Ovary (tissue), 9 donors: Measurements from ENCODE around the gene MAP4. TPM values are rescaled to one million over a fixed set of nuclear protein-coding genes. Genes with fewer than 3 reads are reported as not detected.

Experiments
- DNase-seq, 5 donors: peaks; one replicate each; pipeline ENCODE4 v3.0.0-alpha.2; 2019 to 2020
- H3K27ac ChIP-seq, 2 donors: fragments of 200-600 bp; one replicate each; pipeline versions ENCODE4 v1.5.1 to v1.8.0; 2019 to 2022
- H3K27me3 ChIP-seq: fragments of 200-600 bp; one replicate; pipeline ENCODE4 v1.8.0; 2022
- H3K36me3 ChIP-seq: fragments of 200-600 bp; sonication (generic); one replicate; pipeline ENCODE4 v1.5.1; 2019
- H3K4me1 ChIP-seq: one replicate; pipeline ENCODE4 v1.8.1; 2013; ENCODE audit warnings: mild to moderate bottlenecking, moderate library complexity; ENCODE audit not compliant: insufficient read depth
- H3K4me3 ChIP-seq: fragments of 200-600 bp; sonication (generic); one replicate; pipeline ENCODE4 v1.5.1; 2017
- H3K9me3 ChIP-seq, 2 donors: fragments of 200-600 bp in 1 of 2; sonication (generic) in 1 of 2; one replicate each; pipeline versions ENCODE4 v1.5.1 to v1.8.1; 2013 to 2019; ENCODE audit warnings: mild to moderate bottlenecking in 1 of 2, moderate library complexity in 1 of 2
- CTCF ChIP-seq, 3 donors: fragments of 450-650 bp in 2 of 3; fragments of 200-600 bp in 1 of 3; IDR thresholded peaks; one replicate each; pipeline versions ENCODE4 v1.5.1 to v1.8.0; 2016 to 2022; ENCODE audit warnings: antibody characterized with exemption in 3 of 3, mild to moderate bottlenecking in 1 of 3
- EP300 ChIP-seq: sonication (generic); formaldehyde crosslinking; IDR thresholded peaks from one replicate; pipeline ENCODE4 v1.6.1; 2017; ENCODE audit warnings: antibody characterized with exemption
- POLR2A ChIP-seq: fragments of 450-650 bp; IDR thresholded peaks from one replicate; pipeline ENCODE4 v1.6.1; 2017; ENCODE audit warnings: antibody characterized with exemption, mild to moderate bottlenecking, moderate library complexity
- WGBS, 3 donors: extraction: QIAGEN DNeasy Blood & Tissue Kit in 1 of 3; methylation state at CpG; one replicate each; pipeline versions ENCODE4 v1.1.5 to v1.1.7; 2013 to 2017; 5-methylcytosine and 5-hydroxymethylcytosine counted together
- intact Hi-C, 4 donors: fragments of 100-400 bp; cut with DNase I; formaldehyde crosslinking; loops; one replicate each; pipeline versions ENCODE4 v1.11.0 to v1.15.1; 2022 to 2023
- polyA plus RNA-seq, 2 donors: library from polyadenylated mRNA; stranded (reverse); fragments of 200-250 nt in 1 of 2; fragments of 350-450 nt in 1 of 2; fragmentation: Illumina TruSeq in 1 of 2; extraction: RNeasy Lipid Tissue Mini Kit (QIAGEN cat#74804) in 1 of 2; gene quantifications; one replicate each; pipeline ENCODE4 v1.2.3, GENCODE V29; 2013 to 2014
- total RNA-seq, 7 donors: library from RNA; depleted of rRNA in 2 of 7; stranded (reverse); fragments of >200 nt in 2 of 7; fragmentation: NEBNext Ultra II Directional in 3 of 7; extraction: Animal tissue kit (Norgen Biotek cat#: 25700) in 3 of 7; gene quantifications; one replicate each; pipeline versions ENCODE4 v1.1.0 to v1.2.4, GENCODE V29; 2016 to 2023
- donor health status: DM: no; HTN: no; CAD: no; lungs with moderate emphysema.
- donor health status: DM: no; HTN: no; CAD: no.
- donor health status: Bipolar disorder and iron deficiency.
- donor health status: DM: yes; HTN: yes; CAD: no.
- donor health status: DM: no; HTN: no; CAD: no.
- donor health status: DM: yes; HTN: yes; CAD: no.

Gene MAP4
- total and polyA plus RNA-seq, 9 donors = 64.9 to 271 (median 196) TPM

- Histone ChIP-seq H3K27ac (no peak overlapping the region), H3K9me3 (no peaks in the 10 kb centered on the region), H3K36me3 (no peaks in the 10 kb centered on the region), H3K27me3 (no peaks in the 10 kb centered on the region), H3K4me1 (peaks cover 7% of the 10 kb centered on the region), H3K4me3 (no peak overlapping the region)
- intact Hi-C loops = no loop called here
- no peak for TF ChIP-seq CTCF (IDR thresholded peaks at IDR 0.05)
- TF ChIP-seq POLR2A = no peak
- no peak for TF ChIP-seq EP300
- WGBS, 3 donors = 73 to 83% (median 75%) methylated on average over 10 of the region's 10 CpGs
- no peak for DNase-seq
These were observed 11.0 kb upstream of the MAP4 start for GRCh38 chr3:48026951-48027908.

- Histone ChIP-seq H3K27me3 (no peaks in the 10 kb centered on the region), H3K4me3 (no peak overlapping the region), H3K9me3 (no peaks in the 10 kb centered on the region), H3K4me1 (peaks cover 7% of the 10 kb centered on the region), H3K27ac (no peak overlapping the region), H3K36me3 (no peaks in the 10 kb centered on the region)
- 56 to 71% (median 71%) methylated on average over 2 of the region's 2 CpGs for WGBS, 3 donors
- no peak for TF ChIP-seq EP300
- no peak for TF ChIP-seq POLR2A
- TF ChIP-seq CTCF (IDR thresholded peaks at IDR 0.05) = no peak
- no peak for DNase-seq
- intact Hi-C loops = no loop called here
These were observed 9.9 kb upstream of the MAP4 start for GRCh38 chr3:48026098-48026497.

- no peak for DNase-seq
- Histone ChIP-seq H3K9me3 (no peaks in the 10 kb centered on the region), H3K27me3 (no peaks in the 10 kb centered on the region), H3K4me1 (peaks cover 9% of the 10 kb centered on the region), H3K36me3 (no peaks in the 10 kb centered on the region), H3K4me3 (no peak overlapping the region), H3K27ac (no peak overlapping the region)
- intact Hi-C loops = no loop called here
- WGBS, 3 donors = 25 to 29% (median 28%) methylated on average over 1 of the region's 1 CpG
- TF ChIP-seq POLR2A (no peak), CTCF (IDR thresholded peaks at IDR 0.05) (no peak), EP300 (no peak)
These were observed 8.2 kb upstream of the MAP4 start for GRCh38 chr3:48024401-48024800.

GRCh38 chr3:48023377-48023776, 7.2 kb upstream of the MAP4 start:
- H3K27me3 ChIP-seq = no peaks in the 10 kb centered on the region
- H3K27ac ChIP-seq = no peak overlapping the region
- no peak overlapping the region for H3K4me3 ChIP-seq
- peaks cover 11% of the 10 kb centered on the region for H3K4me1 ChIP-seq
- no peaks in the 10 kb centered on the region for H3K9me3 ChIP-seq
- WGBS, 3 donors = 51 to 58% (median 54%) methylated on average over 1 of the region's 1 CpG
- no peak for DNase-seq
- TF ChIP-seq CTCF (IDR thresholded peaks at IDR 0.05) (no peak), EP300 (no peak), POLR2A (no peak)
- no peaks in the 10 kb centered on the region for H3K36me3 ChIP-seq
- intact Hi-C loops = no loop called here
